ENCODE measurements around the gene PPT2. TPM values are rescaled to one million over a fixed set of nuclear protein-coding genes. Genes with fewer than 3 reads are reported as not detected.

PPT2 gene
- total and polyA plus RNA-seq, 2 of the 13 experiments (the other 11 are each of a cell fraction or from before 2014, with no cell fraction given): 39.2 to 61.8 TPM

DNA sequence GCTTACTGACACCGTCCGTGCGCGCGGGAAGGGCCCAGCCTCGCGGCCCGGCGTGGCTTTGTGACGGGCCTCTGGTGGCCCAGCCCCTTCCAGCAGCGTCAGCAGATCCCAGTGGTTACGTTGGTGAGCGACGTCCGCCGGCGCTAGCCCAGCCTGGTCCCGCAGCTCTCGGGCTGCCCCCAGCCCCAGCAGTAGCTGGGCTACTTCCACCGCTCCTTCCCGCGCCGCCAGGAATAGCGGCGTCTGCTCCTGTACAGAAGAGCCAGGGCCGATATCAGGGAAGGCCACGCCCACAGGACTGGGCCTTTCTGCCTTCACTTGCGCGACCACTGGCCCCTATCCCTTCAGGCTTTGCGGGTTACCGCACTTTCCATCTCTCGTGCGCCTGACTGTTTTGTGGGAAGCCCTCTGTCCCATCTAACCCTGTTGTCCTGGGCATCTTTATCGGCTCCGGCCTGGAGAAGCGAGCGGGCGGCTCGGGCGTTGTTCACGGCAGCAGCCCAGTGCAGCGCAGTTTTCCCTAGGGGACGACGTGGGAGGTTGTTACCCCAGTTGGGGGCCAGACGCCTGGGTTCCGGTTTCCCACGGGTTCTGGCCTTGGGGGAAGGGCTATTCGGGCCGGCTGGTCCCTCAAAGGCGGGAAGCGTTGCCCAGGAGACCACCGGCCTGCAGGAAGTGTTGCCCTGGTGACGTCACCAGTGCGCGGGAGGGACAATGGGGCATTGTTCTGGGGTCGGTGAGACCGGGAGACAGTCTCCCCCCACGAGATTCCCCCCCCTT is 42.2 kb downstream of the PPT2 start (continued):
- TF ChIP-seq KDM3A (CRISPR knock-in tag; IDR thresholded peaks at IDR 0.05; ENCODE audit: low read depth) (peak; percentile 33; the same call in 1 of the 2 replicates), NCOA2 (CRISPR knock-in tag; IDR thresholded peaks at IDR 0.05) (peak; percentile 11), ZMYM4 (CRISPR knock-in tag; IDR thresholded peaks at IDR 0.05) (peak; percentile 82), SETDB1 (CRISPR knock-in tag; IDR thresholded peaks at IDR 0.05; ENCODE audit: borderline replicate concordance) (no peak), SPEN (CRISPR knock-in tag; IDR thresholded peaks at IDR 0.05; ENCODE audit: low read depth) (peak; percentile 92), ZMAT3 (CRISPR knock-in tag; conservative IDR thresholded peaks at IDR 0.05) (peak; percentile 91), IKZF1 (IDR thresholded peaks at IDR 0.05) (no peak), ZSCAN21 (CRISPR knock-in tag; IDR thresholded peaks at IDR 0.05; ENCODE audit: borderline replicate concordance) (peak; percentile 88), TEAD2 (CRISPR knock-in tag; IDR thresholded peaks at IDR 0.05) (0 out of 2 replicates have a peak, but pooled peaks have one; percentile 33), NR2F1 (CRISPR knock-in tag; IDR thresholded peaks at IDR 0.05) (no peak), FOXK2 (IDR thresholded peaks at IDR 0.05) (no peak), NR2C2 (CRISPR knock-in tag; IDR thresholded peaks at IDR 0.05; ENCODE audit: borderline replicate concordance) (peak; percentile 82), ZNF782 (CRISPR knock-in tag; IDR thresholded peaks at IDR 0.05; ENCODE audit: borderline replicate concordance) (no peak)
- TF ChIP-seq, protein P1, sequence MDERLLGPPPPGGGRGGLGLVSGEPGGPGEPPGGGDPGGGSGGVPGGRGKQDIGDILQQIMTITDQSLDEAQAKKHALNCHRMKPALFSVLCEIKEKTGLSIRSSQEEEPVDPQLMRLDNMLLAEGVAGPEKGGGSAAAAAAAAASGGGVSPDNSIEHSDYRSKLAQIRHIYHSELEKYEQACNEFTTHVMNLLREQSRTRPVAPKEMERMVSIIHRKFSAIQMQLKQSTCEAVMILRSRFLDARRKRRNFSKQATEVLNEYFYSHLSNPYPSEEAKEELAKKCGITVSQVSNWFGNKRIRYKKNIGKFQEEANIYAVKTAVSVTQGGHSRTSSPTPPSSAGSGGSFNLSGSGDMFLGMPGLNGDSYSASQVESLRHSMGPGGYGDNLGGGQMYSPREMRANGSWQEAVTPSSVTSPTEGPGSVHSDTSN (CRISPR knock-in tag; IDR thresholded peaks at IDR 0.05): no peak
- TF ChIP-seq, protein P2, sequence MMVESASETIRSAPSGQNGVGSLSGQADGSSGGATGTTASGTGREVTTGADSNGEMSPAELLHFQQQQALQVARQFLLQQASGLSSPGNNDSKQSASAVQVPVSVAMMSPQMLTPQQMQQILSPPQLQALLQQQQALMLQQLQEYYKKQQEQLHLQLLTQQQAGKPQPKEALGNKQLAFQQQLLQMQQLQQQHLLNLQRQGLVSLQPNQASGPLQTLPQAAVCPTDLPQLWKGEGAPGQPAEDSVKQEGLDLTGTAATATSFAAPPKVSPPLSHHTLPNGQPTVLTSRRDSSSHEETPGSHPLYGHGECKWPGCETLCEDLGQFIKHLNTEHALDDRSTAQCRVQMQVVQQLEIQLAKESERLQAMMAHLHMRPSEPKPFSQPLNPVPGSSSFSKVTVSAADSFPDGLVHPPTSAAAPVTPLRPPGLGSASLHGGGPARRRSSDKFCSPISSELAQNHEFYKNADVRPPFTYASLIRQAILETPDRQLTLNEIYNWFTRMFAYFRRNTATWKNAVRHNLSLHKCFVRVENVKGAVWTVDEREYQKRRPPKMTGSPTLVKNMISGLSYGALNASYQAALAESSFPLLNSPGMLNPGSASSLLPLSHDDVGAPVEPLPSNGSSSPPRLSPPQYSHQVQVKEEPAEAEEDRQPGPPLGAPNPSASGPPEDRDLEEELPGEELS (CRISPR knock-in tag; IDR thresholded peaks at IDR 0.05): no peak; the same call in 1 of the 2 replicates
- TF ChIP-seq, protein P3, sequence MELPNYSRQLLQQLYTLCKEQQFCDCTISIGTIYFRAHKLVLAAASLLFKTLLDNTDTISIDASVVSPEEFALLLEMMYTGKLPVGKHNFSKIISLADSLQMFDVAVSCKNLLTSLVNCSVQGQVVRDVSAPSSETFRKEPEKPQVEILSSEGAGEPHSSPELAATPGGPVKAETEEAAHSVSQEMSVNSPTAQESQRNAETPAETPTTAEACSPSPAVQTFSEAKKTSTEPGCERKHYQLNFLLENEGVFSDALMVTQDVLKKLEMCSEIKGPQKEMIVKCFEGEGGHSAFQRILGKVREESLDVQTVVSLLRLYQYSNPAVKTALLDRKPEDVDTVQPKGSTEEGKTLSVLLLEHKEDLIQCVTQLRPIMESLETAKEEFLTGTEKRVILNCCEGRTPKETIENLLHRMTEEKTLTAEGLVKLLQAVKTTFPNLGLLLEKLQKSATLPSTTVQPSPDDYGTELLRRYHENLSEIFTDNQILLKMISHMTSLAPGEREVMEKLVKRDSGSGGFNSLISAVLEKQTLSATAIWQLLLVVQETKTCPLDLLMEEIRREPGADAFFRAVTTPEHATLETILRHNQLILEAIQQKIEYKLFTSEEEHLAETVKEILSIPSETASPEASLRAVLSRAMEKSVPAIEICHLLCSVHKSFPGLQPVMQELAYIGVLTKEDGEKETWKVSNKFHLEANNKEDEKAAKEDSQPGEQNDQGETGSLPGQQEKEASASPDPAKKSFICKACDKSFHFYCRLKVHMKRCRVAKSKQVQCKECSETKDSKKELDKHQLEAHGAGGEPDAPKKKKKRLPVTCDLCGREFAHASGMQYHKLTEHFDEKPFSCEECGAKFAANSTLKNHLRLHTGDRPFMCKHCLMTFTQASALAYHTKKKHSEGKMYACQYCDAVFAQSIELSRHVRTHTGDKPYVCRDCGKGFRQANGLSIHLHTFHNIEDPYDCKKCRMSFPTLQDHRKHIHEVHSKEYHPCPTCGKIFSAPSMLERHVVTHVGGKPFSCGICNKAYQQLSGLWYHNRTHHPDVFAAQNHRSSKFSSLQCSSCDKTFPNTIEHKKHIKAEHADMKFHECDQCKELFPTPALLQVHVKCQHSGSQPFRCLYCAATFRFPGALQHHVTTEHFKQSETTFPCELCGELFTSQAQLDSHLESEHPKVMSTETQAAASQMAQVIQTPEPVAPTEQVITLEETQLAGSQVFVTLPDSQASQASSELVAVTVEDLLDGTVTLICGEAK (IDR thresholded peaks at IDR 0.05): no peak
- TF ChIP-seq, protein P3 (CRISPR knock-in tag; IDR thresholded peaks at IDR 0.05): peak; percentile 83
